LNCAP (cell line): Measurements from ENCODE around the gene FCGBP.

Experiments
- CTCF ChIP-seq: fragments of 450-650 bp; IDR thresholded peaks from 2 replicates; pipeline ENCODE4 v1.5.1; 2017; ENCODE audit warnings: mild to moderate bottlenecking

FCGBP gene

GRCh38 chr19:39913682-39914333 is 20.6 kb downstream of the FCGBP start:
- TF ChIP-seq CTCF: no peak

- TF ChIP-seq CTCF: no peak
These were observed 25.6 kb downstream of the FCGBP start for GRCh38 chr19:39908803-39909202.

GRCh38 chr19:39906820-39907611 is 27.4 kb downstream of the FCGBP start:
- no peak for TF ChIP-seq CTCF

GRCh38 chr19:39906283-39906682 is 28.2 kb downstream of the FCGBP start:
- TF ChIP-seq CTCF: no peak

GRCh38 chr19:39890755-39891551 is 43.5 kb downstream of the FCGBP start:
- no peak for TF ChIP-seq CTCF
